SK-N-SH treated with all-trans-retinoic acid at 6 μM for 48 hours (cell line): Measurements from ENCODE around the gene SEC24D.

Source experiments
- ATAC-seq: fragments of 200-7000 bp; cut with Tn5 transposase; 3 replicates; pipeline ENCODE4 v1.9.1; 2020; ENCODE audit warnings: mild to moderate bottlenecking, moderate library complexity
- ARNTL ChIP-seq: fragments of 450-650 bp; formaldehyde crosslinking; IDR thresholded peaks from 2 replicates; pipeline ENCODE4 v1.5.0; 2020; ENCODE audit warnings: low read depth, mild to moderate bottlenecking, moderate library complexity, borderline replicate concordance
- BACH2 ChIP-seq: fragments of 250-450 bp; sonication (Bioruptor Pico); IDR thresholded peaks from 2 replicates; pipeline ENCODE4 v1.9.0; 2021; ENCODE audit warnings: mild to moderate bottlenecking, borderline replicate concordance
- CSDC2 ChIP-seq: fragments of 250-450 bp; sonication (Bioruptor Pico); IDR thresholded peaks from 2 replicates; pipeline ENCODE4 v1.5.0; 2020; ENCODE audit warnings: mild to moderate bottlenecking, moderate library complexity
- ESRRG ChIP-seq: fragments of 250-450 bp; sonication (Bioruptor Pico); IDR thresholded peaks from 2 replicates; pipeline ENCODE4 v1.6.1; 2021; ENCODE audit warnings: mild to moderate bottlenecking
- GLIS3 ChIP-seq: fragments of 250-450 bp; sonication (Bioruptor Pico); IDR thresholded peaks from 2 replicates; pipeline ENCODE4 v1.5.0; 2020; ENCODE audit warnings: mild to moderate bottlenecking, moderate library complexity
- ISL1 ChIP-seq: fragments of 250-450 bp; sonication (Bioruptor Pico); IDR thresholded peaks from 2 replicates; pipeline ENCODE4 v2.1.2; 2022; ENCODE audit warnings: mild to moderate bottlenecking, moderate library complexity
- OSR1 ChIP-seq: fragments of 250-450 bp; sonication (Bioruptor Pico); IDR thresholded peaks from 2 replicates; pipeline ENCODE4 v1.8.0; 2022; ENCODE audit warnings: moderate library complexity, mild to moderate bottlenecking, inconsistent platforms
- PPARA ChIP-seq: fragments of 250-450 bp; sonication (Bioruptor Pico); IDR thresholded peaks from 2 replicates; pipeline ENCODE4 v1.5.0; 2020; ENCODE audit warnings: mild to moderate bottlenecking, borderline replicate concordance
- RARB ChIP-seq: fragments of 250-450 bp; sonication (Bioruptor Pico); IDR thresholded peaks from 2 replicates; pipeline ENCODE4 v1.8.0; 2021; ENCODE audit warnings: mild to moderate bottlenecking, moderate library complexity
- SNAI2 ChIP-seq: fragments of 250-450 bp; sonication (Bioruptor Pico); IDR thresholded peaks from 2 replicates; pipeline ENCODE4 v1.5.0; 2020; ENCODE audit warnings: mild to moderate bottlenecking, moderate library complexity
- TCF4 ChIP-seq: fragments of 250-450 bp; sonication (Bioruptor Pico); IDR thresholded peaks from 2 replicates; pipeline ENCODE4 v1.8.0; 2021; ENCODE audit warnings: mild to moderate bottlenecking, moderate library complexity, borderline replicate concordance
- TOX ChIP-seq: fragments of 250-450 bp; sonication (Bioruptor Pico); IDR thresholded peaks from 2 replicates; pipeline ENCODE4 v1.8.0; 2021; ENCODE audit warnings: mild to moderate bottlenecking, moderate library complexity, borderline replicate concordance
- TSHZ2 ChIP-seq: fragments of 250-450 bp; sonication (Bioruptor Pico); IDR thresholded peaks from 2 replicates; pipeline ENCODE4 v1.5.0; 2020; ENCODE audit warnings: mild to moderate bottlenecking, moderate library complexity
- ZC3H10 ChIP-seq: fragments of 250-450 bp; sonication (Bioruptor Pico); IDR thresholded peaks from 2 replicates; pipeline ENCODE4 v1.5.1; 2021; ENCODE audit warnings: mild to moderate bottlenecking, moderate library complexity
- ZFP3 ChIP-seq: fragments of 250-450 bp; sonication (Bioruptor Pico); IDR thresholded peaks from 2 replicates; pipeline ENCODE4 v1.5.0; 2020; ENCODE audit warnings: mild to moderate bottlenecking, moderate library complexity
- ZNF565 ChIP-seq: fragments of 450-650 bp; formaldehyde crosslinking; conservative IDR thresholded peaks from 2 replicates; pipeline ENCODE4 v1.5.0; 2020; ENCODE audit warnings: low read depth, mild to moderate bottlenecking, moderate library complexity
- ZNF70 ChIP-seq: fragments of 450-650 bp; formaldehyde crosslinking; IDR thresholded peaks from 2 replicates; pipeline ENCODE4 v1.5.0; 2020; ENCODE audit warnings: mild to moderate bottlenecking, moderate library complexity
- ZNF8 ChIP-seq: fragments of 450-650 bp; formaldehyde crosslinking; IDR thresholded peaks from 2 replicates; pipeline ENCODE4 v1.5.0; 2020; ENCODE audit warnings: mild to moderate bottlenecking, moderate library complexity
- TF ChIP-seq, protein P1 (sequence below): fragments of 250-450 bp; sonication (Bioruptor Pico); IDR thresholded peaks from 2 replicates; pipeline ENCODE4 v1.8.0; 2020; ENCODE audit warnings: mild to moderate bottlenecking, moderate library complexity, borderline replicate concordance
- TF ChIP-seq, protein P2 (sequence below): fragments of 250-450 bp; sonication (Bioruptor Pico); IDR thresholded peaks from 2 replicates; pipeline ENCODE4 v1.5.1; 2021; ENCODE audit warnings: mild to moderate bottlenecking, moderate library complexity
- TF ChIP-seq, protein P3 (sequence below): fragments of 250-450 bp; sonication (Bioruptor Pico); IDR thresholded peaks from 2 replicates; pipeline ENCODE4 v1.5.1; 2020; ENCODE audit warnings: low read depth, mild to moderate bottlenecking, moderate library complexity

SEC24D gene

GRCh38 chr4:118738090-118738489, 97.8 kb downstream of the SEC24D start:
- ATAC-seq, result no peak
- TF ChIP-seq GLIS3 (no peak), SNAI2 (CRISPR knock-in tag) (no peak), TSHZ2 (CRISPR knock-in tag) (no peak), ZNF8 (CRISPR knock-in tag) (no peak), RARB (CRISPR knock-in tag) (no peak), ZC3H10 (no peak), TCF4 (CRISPR knock-in tag) (no peak), ESRRG (CRISPR knock-in tag) (no peak), ISL1 (no peak), ZFP3 (CRISPR knock-in tag) (no peak), TOX (CRISPR knock-in tag) (no peak), ZNF70 (CRISPR knock-in tag) (no peak), OSR1 (no peak), ZNF565 (CRISPR knock-in tag) (no peak), BACH2 (no peak)
- TF ChIP-seq, protein P1, sequence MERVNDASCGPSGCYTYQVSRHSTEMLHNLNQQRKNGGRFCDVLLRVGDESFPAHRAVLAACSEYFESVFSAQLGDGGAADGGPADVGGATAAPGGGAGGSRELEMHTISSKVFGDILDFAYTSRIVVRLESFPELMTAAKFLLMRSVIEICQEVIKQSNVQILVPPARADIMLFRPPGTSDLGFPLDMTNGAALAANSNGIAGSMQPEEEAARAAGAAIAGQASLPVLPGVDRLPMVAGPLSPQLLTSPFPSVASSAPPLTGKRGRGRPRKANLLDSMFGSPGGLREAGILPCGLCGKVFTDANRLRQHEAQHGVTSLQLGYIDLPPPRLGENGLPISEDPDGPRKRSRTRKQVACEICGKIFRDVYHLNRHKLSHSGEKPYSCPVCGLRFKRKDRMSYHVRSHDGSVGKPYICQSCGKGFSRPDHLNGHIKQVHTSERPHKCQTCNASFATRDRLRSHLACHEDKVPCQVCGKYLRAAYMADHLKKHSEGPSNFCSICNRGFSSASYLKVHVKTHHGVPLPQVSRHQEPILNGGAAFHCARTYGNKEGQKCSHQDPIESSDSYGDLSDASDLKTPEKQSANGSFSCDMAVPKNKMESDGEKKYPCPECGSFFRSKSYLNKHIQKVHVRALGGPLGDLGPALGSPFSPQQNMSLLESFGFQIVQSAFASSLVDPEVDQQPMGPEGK (CRISPR knock-in tag), result no peak
- TF ChIP-seq, protein P2, sequence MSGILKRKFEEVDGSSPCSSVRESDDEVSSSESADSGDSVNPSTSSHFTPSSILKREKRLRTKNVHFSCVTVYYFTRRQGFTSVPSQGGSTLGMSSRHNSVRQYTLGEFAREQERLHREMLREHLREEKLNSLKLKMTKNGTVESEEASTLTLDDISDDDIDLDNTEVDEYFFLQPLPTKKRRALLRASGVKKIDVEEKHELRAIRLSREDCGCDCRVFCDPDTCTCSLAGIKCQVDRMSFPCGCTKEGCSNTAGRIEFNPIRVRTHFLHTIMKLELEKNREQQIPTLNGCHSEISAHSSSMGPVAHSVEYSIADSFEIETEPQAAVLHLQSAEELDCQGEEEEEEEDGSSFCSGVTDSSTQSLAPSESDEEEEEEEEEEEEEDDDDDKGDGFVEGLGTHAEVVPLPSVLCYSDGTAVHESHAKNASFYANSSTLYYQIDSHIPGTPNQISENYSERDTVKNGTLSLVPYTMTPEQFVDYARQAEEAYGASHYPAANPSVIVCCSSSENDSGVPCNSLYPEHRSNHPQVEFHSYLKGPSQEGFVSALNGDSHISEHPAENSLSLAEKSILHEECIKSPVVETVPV (CRISPR knock-in tag), result no peak
- TF ChIP-seq, protein P3, sequence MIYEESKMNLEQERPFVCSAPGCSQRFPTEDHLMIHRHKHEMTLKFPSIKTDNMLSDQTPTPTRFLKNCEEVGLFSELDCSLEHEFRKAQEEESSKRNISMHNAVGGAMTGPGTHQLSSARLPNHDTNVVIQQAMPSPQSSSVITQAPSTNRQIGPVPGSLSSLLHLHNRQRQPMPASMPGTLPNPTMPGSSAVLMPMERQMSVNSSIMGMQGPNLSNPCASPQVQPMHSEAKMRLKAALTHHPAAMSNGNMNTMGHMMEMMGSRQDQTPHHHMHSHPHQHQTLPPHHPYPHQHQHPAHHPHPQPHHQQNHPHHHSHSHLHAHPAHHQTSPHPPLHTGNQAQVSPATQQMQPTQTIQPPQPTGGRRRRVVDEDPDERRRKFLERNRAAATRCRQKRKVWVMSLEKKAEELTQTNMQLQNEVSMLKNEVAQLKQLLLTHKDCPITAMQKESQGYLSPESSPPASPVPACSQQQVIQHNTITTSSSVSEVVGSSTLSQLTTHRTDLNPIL (CRISPR knock-in tag), result no peak

- no peak for TF ChIP-seq ARNTL (CRISPR knock-in tag)
- TF ChIP-seq ISL1, result 0 out of 2 replicates have a peak, but pooled peaks have one; percentile 27
- no peak for ATAC-seq
Measured at GRCh38 chr4:118736900-118737299, 99.0 kb downstream of the SEC24D start.

DNA sequence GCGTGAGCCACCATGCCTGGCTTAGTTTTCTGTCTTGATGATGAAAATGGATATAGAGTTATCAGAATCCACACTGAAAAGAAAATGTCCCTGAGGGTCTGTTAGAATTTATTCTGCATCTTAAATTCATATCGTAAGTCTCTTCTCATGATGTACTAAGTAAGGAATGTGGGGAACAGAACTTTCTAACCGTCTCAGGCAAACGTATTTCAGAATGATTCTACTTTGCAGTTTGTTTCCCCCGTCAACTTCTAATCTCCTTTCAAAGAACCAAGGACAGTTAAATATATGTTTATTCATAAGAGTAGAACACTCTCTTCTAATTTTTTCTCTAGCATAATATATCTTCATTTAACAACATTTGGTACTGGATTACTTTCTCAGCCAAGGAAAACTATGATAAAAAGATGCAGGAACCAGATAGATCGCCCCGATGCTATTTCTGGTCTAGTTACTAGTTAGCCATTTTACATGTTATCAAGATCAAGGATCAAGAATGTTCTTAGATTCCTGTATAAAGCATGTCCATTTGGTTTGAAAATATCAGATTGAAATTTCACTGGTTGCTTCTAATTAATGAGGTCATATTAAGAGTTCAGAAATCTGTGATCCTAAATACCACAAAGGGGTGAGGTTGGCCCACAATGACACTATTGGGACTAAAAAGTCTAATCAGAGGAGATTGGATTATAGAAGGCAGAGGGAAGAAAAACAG, 101.3 kb downstream of the SEC24D start:
- ATAC-seq, result peak; percentile 53
- TF ChIP-seq SNAI2 (CRISPR knock-in tag) (no peak), CSDC2 (CRISPR knock-in tag) (no peak), GLIS3 (no peak), ESRRG (CRISPR knock-in tag) (no peak), TSHZ2 (CRISPR knock-in tag) (no peak), ISL1 (peak; percentile 67), RARB (CRISPR knock-in tag) (no peak), PPARA (CRISPR knock-in tag) (no peak)
- TF ChIP-seq, protein P3 (CRISPR knock-in tag), result no peak
- TF ChIP-seq, all 23 proteins: peak for 1
